NCI-H2196 (cell line): ENCODE data around the gene TNFAIP8.
"Not testable (repeated sequence)": the region's sequence is repeated elsewhere in the genome, so short reads cannot be mapped to it uniquely, and the experiment has no call there.

Source experiments
- DNase-seq: peaks from one replicate; lab custom pipeline; 2025; ENCODE audit not compliant: unreplicated experiment; lab: John Stamatoyannopoulos, UW

Gene TNFAIP8

GRCh38 chr5:119412279-119413227 is 56.7 kb downstream of the TNFAIP8 start:
- DNase-seq, result no peak

GRCh38 chr5:119414124-119414734 is 58.4 kb downstream of the TNFAIP8 start:
- not testable (repeated sequence) for DNase-seq

GRCh38 chr5:119417891-119418605 is 62.2 kb downstream of the TNFAIP8 start:
- DNase-seq, result no peak

- DNase-seq, result no peak
These were observed 62.8 kb downstream of the TNFAIP8 start for GRCh38 chr5:119418606-119419100.

- DNase-seq, result no peak
These were observed 64.3 kb downstream of the TNFAIP8 start for GRCh38 chr5:119420169-119420568.

GRCh38 chr5:119426057-119426456 is 70.2 kb downstream of the TNFAIP8 start:
- DNase-seq, result no peak

GRCh38 chr5:119427060-119427459 is 71.2 kb downstream of the TNFAIP8 start:
- no peak for DNase-seq

GRCh38 chr5:119427596-119427995 is 71.8 kb downstream of the TNFAIP8 start:
- DNase-seq, result not testable (repeated sequence)

- not testable (repeated sequence) for DNase-seq
These were observed 72.3 kb downstream of the TNFAIP8 start for GRCh38 chr5:119428166-119428565.

GRCh38 chr5:119428574-119428973 is 72.8 kb downstream of the TNFAIP8 start:
- DNase-seq, result not testable (repeated sequence)

GRCh38 chr5:119432674-119433237 is 76.9 kb downstream of the TNFAIP8 start:
- DNase-seq, result not testable (repeated sequence)

- DNase-seq, result no peak
These were observed 79.8 kb downstream of the TNFAIP8 start for GRCh38 chr5:119435436-119436132.

- DNase-seq, result not testable (repeated sequence)
These were observed 82.2 kb downstream of the TNFAIP8 start for GRCh38 chr5:119437785-119438586.

GRCh38 chr5:119438587-119438917 is 82.7 kb downstream of the TNFAIP8 start:
- DNase-seq, result not testable (repeated sequence)

- no peak for DNase-seq
These were observed 83.4 kb downstream of the TNFAIP8 start for GRCh38 chr5:119439140-119439631.

- not testable (repeated sequence) for DNase-seq
These were observed 83.8 kb downstream of the TNFAIP8 start for GRCh38 chr5:119439632-119440031.

GRCh38 chr5:119444643-119445042 is 88.8 kb downstream of the TNFAIP8 start:
- DNase-seq, result not testable (repeated sequence)

GRCh38 chr5:119445544-119445943 is 89.7 kb downstream of the TNFAIP8 start:
- no peak for DNase-seq
